OCI-LY1 (cell line): ENCODE results near the gene CORO2B.

Experiments
- H2AFZ ChIP-seq: fragments of 200-600 bp; sonication (generic), shearing (Covaris generic); 2 replicates; pipeline ENCODE4 v1.6.0; 2014; ENCODE audit warnings: antibody characterized with exemption, mild to moderate bottlenecking, low read length
- H3F3A ChIP-seq: fragments of 200-600 bp; sonication (generic), shearing (Covaris generic); 2 replicates; pipeline ENCODE4 v1.6.0; 2014; ENCODE audit warnings: mild to moderate bottlenecking, antibody characterized with exemption, low read length, moderate library complexity; ENCODE audit not compliant: insufficient read depth
- H3K27ac ChIP-seq: fragments of 200-600 bp; sonication (generic); 2 replicates; pipeline ENCODE4 v1.5.1; 2014; ENCODE audit warnings: low read length, mixed run types, mild to moderate bottlenecking, low read depth; ENCODE audit not compliant: poor library complexity, severe bottlenecking
- H3K27me3 ChIP-seq: fragments of 200-600 bp; sonication (generic); 2 replicates; pipeline ENCODE4 v1.6.0; 2014; ENCODE audit warnings: antibody characterized with exemption, mild to moderate bottlenecking, low read length, moderate library complexity; ENCODE audit not compliant: insufficient read depth
- H3K36me3 ChIP-seq: fragments of 200-600 bp; sonication (generic); 2 replicates; pipeline ENCODE4 v1.6.1; 2014; ENCODE audit warnings: mild to moderate bottlenecking, antibody characterized with exemption, low read length, moderate library complexity, mixed read lengths; ENCODE audit not compliant: insufficient read depth
- H3K4me1 ChIP-seq: fragments of 200-600 bp; sonication (generic); 2 replicates; pipeline ENCODE4 v1.5.1; 2014; ENCODE audit warnings: mild to moderate bottlenecking, low read length, moderate library complexity; ENCODE audit not compliant: insufficient read depth, severe bottlenecking
- H3K4me2 ChIP-seq: fragments of 200-600 bp; sonication (generic), shearing (Covaris generic); 2 replicates; pipeline ENCODE4 v1.6.1; 2014; ENCODE audit warnings: low read length
- H3K4me3 ChIP-seq: fragments of 200-600 bp; sonication (generic); 2 replicates; pipeline ENCODE4 v1.5.1; 2014; ENCODE audit warnings: low read length, low read depth, mild to moderate bottlenecking, mixed read lengths; ENCODE audit not compliant: poor library complexity, severe bottlenecking
- H3K79me2 ChIP-seq: fragments of 200-600 bp; shearing (Covaris generic); 2 replicates; pipeline ENCODE4 v1.6.1; 2016; ENCODE audit warnings: mixed run types, low read length, mixed read lengths; ENCODE audit not compliant: insufficient read depth
- H3K9ac ChIP-seq: fragments of 200-600 bp; sonication (generic), shearing (Covaris generic); 2 replicates; pipeline ENCODE4 v1.6.1; 2014; ENCODE audit warnings: mild to moderate bottlenecking, low read length, mixed read lengths
- H3K9me2 ChIP-seq: fragments of 200-600 bp; sonication (generic), shearing (Covaris generic); 2 replicates; pipeline ENCODE4 v1.6.1; 2014; ENCODE audit warnings: low read depth, mild to moderate bottlenecking, low read length, mixed read lengths
- H3K9me3 ChIP-seq: fragments of 200-600 bp; shearing (Covaris generic); 2 replicates; pipeline ENCODE4 v1.6.1; 2014; ENCODE audit warnings: low read length, mixed read lengths
- H4K20me1 ChIP-seq: fragments of 200-600 bp; sonication (generic), shearing (Covaris generic); 2 replicates; pipeline ENCODE4 v1.6.0; 2016; ENCODE audit warnings: mild to moderate bottlenecking, low read length; ENCODE audit not compliant: insufficient read depth
- EZH2 ChIP-seq: fragments of 200-600 bp; sonication (generic), shearing (Covaris generic); IDR thresholded peaks from 2 replicates; pipeline ENCODE4 v1.8.0; 2017; ENCODE audit warnings: borderline replicate concordance, mixed run types, mild to moderate bottlenecking, antibody characterized with exemption, low read length, moderate library complexity, mixed read lengths
- TF ChIP-seq, protein P1 (sequence below): fragments of 200-600 bp; sonication (generic), shearing (Covaris generic); IDR thresholded peaks from 2 replicates; pipeline ENCODE4 v1.5.1; 2017; ENCODE audit warnings: mild to moderate bottlenecking, antibody characterized with exemption, low read length, moderate library complexity, mixed read lengths

The CORO2B gene

DNA sequence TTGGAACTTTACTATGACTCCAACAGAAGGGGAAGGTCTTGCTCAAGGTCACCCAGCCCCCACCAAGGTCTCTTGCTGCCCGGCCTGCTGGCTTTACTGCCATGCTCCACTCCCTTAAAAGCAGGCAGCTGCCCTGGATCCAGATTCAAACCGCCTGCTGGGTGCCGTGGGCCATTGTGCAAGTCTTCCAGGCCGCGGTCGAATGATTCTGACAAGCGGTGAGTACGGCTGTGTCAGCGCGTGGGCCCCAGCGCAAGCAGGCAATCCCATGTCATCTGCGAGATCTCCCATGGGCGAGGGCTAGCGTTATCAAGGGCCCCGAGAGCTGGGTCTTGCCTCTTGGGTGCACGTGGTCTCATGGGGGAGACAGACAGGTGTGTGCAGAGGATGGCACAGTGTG lies 37.6 kb downstream of the CORO2B start:
- Histone ChIP-seq H3K4me3 (no peak overlapping the region), H3K4me2 (no peak overlapping the region), H3K9ac (no peak overlapping the region), H3K9me2 (no peaks in the 10 kb centered on the region), H3F3A (no peaks in the 10 kb centered on the region), H3K9me3 (no peaks in the 10 kb centered on the region), H3K27me3 (peaks cover 13% of the 10 kb centered on the region; the same call in 1 of the 2 replicates), H3K36me3 (no peaks in the 10 kb centered on the region), H3K79me2 (no peaks in the 10 kb centered on the region), H3K4me1 (no peaks in the 10 kb centered on the region), H4K20me1 (no peaks in the 10 kb centered on the region), H3K27ac (no peak overlapping the region), H2AFZ (no peak overlapping the region)
- TF ChIP-seq EZH2 = no peak
- TF ChIP-seq, protein P1, sequence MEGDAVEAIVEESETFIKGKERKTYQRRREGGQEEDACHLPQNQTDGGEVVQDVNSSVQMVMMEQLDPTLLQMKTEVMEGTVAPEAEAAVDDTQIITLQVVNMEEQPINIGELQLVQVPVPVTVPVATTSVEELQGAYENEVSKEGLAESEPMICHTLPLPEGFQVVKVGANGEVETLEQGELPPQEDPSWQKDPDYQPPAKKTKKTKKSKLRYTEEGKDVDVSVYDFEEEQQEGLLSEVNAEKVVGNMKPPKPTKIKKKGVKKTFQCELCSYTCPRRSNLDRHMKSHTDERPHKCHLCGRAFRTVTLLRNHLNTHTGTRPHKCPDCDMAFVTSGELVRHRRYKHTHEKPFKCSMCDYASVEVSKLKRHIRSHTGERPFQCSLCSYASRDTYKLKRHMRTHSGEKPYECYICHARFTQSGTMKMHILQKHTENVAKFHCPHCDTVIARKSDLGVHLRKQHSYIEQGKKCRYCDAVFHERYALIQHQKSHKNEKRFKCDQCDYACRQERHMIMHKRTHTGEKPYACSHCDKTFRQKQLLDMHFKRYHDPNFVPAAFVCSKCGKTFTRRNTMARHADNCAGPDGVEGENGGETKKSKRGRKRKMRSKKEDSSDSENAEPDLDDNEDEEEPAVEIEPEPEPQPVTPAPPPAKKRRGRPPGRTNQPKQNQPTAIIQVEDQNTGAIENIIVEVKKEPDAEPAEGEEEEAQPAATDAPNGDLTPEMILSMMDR = no peak

DNA sequence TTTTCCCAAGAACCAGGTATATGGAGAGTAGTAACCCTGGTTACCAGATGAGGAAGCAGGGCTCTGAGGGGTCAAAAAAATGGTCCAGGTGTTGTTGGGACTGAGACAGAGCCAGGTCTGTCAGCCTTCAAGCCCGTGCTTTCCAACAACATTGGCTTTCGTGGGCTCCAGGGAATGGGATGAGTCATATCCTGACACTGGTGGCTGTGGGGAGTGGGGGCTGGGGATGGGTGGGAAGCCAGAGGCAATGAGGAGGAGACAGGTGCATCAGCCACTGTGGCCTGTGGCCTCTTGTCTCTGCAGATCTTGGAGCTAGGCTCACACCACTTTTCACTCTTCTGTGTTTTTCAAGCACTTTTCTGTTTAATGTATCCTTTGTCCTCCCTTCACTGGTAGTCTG lies 38.2 kb downstream of the CORO2B start:
- TF ChIP-seq, protein P1 = no peak
- TF ChIP-seq EZH2 = no peak
- H3K4me2 ChIP-seq = no peak overlapping the region
- H3K9me2 ChIP-seq = no peaks in the 10 kb centered on the region
- no peaks in the 10 kb centered on the region for H3K79me2 ChIP-seq
- H2AFZ ChIP-seq = no peak overlapping the region
- no peak overlapping the region for H3K9ac ChIP-seq
- no peak overlapping the region for H3K4me3 ChIP-seq
- no peaks in the 10 kb centered on the region for H4K20me1 ChIP-seq
- no peaks in the 10 kb centered on the region for H3K4me1 ChIP-seq
- no peaks in the 10 kb centered on the region for H3F3A ChIP-seq
- H3K36me3 ChIP-seq = no peaks in the 10 kb centered on the region
- H3K27ac ChIP-seq = no peak overlapping the region
- no peaks in the 10 kb centered on the region for H3K9me3 ChIP-seq
- H3K27me3 ChIP-seq = peaks cover 13% of the 10 kb centered on the region; the same call in 1 of the 2 replicates

DNA sequence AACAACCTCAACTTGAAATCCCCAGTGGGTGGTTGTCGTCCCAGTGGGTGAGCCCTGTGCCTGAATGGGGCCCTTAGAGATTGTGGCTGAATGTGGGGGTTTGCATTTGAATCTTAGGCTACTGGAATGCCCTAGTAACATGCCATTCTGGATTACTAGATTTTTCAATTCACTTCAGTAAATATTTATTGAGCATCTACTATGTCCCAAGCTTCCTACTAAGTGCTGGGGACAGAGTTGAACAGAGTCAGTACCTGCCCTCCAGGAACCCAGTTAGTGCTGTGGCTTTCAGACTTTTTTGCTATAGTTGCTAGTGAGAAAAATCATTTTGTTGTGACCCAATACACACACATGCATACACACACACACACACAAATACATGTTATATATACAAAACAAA lies 39.0 kb downstream of the CORO2B start:
- Histone ChIP-seq H3K27me3 (peaks cover 16% of the 10 kb centered on the region; the same call in 1 of the 2 replicates), H3F3A (no peaks in the 10 kb centered on the region), H3K9me3 (no peaks in the 10 kb centered on the region), H3K4me3 (no peak overlapping the region), H3K36me3 (no peaks in the 10 kb centered on the region), H4K20me1 (no peaks in the 10 kb centered on the region), H2AFZ (no peak overlapping the region), H3K9ac (no peak overlapping the region), H3K27ac (no peak overlapping the region), H3K9me2 (no peaks in the 10 kb centered on the region), H3K4me2 (no peak overlapping the region), H3K4me1 (no peaks in the 10 kb centered on the region), H3K79me2 (no peaks in the 10 kb centered on the region)
- TF ChIP-seq, protein P1 = no peak
- TF ChIP-seq EZH2 = no peak
